DMS79 treated with DMSO at 0.1 percent for 48 hours (cell line): ENCODE measurements around the gene SFXN5.
"Not testable (repeated sequence)": the region's sequence is repeated elsewhere in the genome, so short reads cannot be mapped to it uniquely, and the experiment has no call there.

ENCODE experiments used
- DNase-seq: peaks from one replicate; lab custom pipeline; 2025; lab: John Stamatoyannopoulos, UW

Gene SFXN5

DNA sequence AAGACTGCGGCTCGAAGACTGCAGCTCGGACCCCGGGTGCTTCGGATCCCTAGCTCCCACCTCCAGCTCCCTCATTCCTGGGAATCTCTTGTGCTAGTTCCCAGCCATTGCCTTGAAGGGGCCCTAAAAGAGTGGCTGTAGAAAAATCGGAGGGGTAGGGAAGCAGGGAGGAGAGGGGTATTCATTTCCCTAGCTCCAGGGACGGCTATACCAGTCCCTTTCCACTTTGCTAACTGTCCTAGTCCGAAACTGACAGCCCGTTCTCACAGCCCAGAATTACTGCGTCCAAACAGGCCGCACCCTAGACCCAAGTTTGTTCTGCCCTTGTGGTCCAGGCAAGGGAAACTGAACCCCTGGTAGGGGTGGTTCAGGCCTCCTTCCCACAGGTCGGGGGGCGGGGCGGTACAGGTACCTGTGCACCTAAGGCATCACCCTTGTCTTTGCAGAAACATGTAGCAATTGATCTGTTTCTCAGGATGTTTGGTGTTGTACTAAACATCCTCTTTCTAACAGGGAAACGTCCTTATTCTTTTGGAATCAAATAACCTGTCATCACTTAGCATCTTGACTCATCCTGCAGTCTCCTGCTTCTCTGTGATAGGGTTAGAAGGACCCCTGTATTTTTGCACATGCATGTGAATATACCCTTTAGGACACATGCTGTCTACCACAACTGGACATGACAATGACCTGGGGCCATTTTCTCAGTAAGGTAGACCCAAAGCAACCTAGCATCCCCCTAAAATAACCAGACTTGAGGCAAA is 150.2 kb downstream of the SFXN5 start:
- DNase-seq = no peak

DNA sequence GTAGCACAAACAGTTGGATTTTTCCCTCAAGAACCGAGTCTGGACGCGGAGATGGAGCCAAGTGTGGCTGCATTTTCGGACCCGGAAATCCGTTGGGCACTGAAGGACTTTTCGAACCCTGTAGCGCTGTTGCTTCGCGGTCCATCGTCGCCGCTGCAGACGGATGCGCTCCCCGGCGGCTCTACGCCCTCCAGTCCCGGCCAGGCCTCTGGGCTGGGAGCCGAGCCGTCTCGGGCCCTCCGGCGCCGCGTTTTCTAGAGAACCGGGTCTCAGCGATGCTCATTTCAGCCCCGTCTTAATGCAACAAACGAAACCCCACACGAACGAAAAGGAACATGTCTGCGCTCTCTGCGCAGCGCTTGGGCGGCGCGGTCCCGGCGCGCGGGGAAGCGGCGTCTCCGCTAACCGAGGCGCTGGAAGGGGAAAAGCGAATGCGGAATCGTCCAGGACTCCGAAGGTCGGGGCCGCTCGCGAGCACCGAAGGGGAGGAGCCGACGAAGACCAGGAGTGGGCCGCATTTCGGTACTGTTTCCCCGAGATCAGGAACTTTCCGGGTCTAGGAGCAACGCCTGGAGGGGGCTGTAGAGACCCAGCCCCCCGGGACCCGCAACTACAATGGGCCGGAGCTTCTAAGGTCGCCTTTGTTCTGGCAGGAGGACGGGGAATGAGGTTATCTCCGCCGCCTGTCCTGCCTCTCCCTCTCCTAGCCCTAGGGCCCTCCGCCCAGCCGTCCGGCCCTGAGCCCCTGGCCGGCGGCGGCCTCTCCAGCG is 151.0 kb downstream of the SFXN5 start:
- DNase-seq = peak; percentile 10

DNA sequence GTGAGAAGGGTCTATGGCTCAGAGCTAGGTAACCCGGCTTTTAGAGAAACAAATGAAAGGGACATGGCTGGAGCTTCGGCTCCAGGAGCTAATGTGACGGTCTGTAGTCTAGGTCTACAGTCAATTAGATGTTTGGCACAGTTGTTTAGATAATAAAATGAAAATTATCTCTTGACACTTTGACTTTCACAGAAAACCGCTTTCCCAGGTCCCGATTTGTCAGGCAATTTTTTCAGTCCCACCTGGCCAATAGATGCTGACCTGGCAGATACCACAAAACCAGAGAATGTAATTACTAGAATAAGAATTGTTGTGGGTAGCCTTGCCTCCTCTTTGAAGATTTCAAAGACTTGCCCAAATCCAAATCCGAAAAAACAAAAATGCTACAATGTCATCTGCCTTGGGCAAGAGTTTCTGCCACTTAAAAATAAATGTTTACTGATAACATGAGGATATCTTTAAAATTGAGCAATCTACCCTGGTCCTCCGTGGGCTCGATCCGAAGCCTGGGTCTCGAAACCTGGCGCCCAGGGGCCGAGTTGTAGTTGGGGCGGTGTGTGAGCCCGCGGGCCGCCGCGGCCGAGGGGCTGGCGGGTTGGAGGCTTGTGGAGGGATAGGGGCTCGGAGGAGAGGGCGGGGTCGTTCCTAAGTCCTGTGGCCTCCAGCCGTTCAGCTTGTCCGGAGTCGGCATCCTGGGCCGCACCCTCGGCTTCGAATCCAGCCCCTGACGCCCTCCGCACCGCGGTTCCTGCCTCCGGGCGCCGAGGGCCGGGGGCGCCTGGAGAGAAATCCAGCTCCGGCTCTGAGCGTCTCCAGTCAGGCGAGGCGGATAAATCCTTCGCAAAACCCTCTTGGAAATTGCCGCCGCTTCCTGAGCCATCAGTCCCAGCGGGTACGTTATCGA is 151.8 kb downstream of the SFXN5 start:
- DNase-seq = no peak

DNA sequence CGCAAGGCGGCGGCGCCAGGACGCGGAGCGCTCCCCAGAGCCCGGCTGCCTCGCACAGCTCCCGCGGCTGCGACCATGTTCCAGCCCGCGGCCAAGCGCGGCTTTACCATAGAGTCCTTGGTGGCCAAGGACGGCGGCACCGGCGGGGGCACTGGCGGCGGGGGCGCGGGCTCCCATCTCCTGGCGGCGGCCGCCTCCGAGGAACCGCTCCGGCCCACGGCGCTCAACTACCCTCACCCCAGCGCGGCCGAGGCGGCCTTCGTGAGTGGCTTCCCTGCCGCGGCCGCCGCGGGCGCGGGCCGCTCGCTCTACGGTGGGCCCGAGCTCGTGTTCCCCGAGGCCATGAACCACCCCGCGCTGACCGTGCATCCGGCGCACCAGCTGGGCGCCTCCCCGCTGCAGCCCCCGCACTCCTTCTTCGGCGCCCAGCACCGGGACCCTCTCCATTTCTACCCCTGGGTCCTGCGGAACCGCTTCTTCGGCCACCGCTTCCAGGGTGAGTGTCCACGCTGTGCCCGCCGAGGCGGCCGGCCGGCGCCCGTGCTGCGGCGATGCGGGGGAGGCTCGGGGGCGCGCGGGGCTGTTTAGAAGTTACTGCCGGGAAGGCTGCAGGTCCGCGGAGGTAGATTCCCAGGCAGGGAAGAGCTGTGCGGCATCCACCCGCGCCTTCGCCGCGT is 153.5 kb downstream of the SFXN5 start:
- DNase-seq = no peak

DNA sequence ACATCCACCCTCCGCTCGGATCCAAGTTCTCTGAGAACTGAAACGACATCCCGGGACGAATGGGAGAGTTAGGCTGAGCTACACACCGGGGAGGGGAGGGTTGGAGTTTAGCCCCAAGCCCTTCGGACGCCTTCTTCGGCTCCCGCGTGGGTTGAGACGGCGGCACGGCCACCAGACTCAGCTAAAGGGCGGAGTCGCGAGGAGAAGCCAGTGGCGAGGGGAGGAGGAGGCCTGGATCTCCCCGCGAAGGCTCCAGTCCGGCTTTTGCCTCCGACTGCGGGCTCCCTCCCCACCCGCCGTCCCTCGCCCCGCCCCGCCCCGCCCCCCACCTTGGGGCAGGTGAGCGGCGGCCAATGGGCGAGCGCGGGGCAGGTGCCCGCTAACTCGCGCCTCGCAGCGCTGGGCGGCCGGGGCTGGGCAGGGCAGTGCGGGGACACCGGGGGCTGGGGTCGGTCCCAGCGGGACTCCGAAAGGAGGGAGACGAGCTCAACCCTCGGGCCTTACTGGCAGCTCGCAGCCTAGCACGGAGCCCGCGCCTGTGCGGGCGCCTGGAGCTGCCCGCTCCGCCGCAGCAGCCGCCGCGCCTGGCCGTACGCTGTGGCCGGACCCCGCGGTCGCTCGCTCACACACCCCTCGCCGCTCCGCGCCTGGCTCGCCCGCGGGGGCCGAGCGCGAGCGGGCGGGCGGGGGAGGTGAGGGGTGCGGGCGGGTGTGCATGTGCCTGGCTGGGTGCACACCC is 154.2 kb downstream of the SFXN5 start, which contains the start of gene EMX1:
EMX1 (plus strand) TSS at position 382 of the 739 bp plus-strand sequence; CDS start at position 716, 334 bp downstream.
- DNase-seq = peak; percentile 75

DNA sequence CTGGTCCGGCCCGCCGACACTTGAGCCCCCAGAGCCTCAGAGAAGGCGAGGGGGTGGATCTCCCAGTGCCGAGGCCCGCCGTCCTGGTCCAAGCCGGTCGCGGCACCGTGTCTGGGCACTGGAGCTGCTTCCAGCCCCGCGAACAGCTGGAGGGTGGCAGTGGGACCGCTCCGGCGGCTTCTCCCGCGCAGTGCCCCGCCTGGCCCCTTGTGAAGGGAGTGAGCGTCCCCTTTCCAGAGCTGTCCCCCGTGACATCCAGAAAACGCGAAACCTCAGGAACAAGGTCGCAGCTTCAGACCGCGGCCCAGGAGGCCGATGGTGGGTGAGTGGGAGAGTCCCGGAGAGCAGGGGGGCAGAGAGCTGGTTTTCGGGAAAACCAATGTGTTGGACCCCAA is 154.8 kb downstream of the SFXN5 start:
- peak; percentile 56 for DNase-seq

DNA sequence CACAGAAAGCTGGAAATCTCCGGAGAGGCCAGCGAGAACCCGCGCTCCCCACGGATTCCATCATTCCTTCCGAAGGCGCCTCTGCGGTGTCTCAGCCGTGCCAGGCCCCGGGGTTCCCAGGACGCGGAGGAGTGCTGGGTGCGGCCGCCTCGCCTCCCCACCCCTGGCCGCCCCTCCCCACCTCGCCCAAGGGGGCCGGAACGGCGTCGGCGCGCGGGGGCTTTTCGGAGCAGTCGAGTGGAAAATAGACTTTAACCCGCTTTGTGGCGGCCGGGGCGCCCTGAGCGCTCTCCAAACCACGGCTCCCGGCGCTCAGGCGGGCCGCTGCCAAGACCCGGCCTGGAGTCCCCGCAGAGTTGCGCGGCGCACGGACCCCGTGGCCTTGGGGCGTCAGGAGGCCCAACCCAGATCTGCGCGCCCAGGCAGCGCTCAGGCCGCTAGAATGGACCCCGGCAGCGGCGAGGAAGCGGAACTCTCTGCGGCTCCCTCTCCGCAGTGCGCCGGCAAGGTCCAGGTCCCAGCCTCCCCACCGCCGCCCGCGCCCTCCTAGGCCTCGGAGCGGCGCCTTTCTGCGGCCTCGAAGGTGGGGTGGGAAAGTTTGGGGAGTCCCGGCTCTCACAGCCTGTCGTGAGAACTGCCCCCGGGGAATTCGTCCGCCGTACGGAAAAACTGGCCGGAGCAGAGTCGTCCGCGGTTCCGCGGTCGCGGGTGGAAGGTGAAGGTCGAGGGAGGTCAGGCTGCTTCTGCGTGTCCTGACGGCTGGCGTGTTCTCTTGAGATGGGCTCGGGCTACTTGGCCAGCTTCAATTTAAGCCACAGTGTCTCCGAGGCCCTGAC is 155.4 kb downstream of the SFXN5 start:
- DNase-seq = peak; percentile 60

DNA sequence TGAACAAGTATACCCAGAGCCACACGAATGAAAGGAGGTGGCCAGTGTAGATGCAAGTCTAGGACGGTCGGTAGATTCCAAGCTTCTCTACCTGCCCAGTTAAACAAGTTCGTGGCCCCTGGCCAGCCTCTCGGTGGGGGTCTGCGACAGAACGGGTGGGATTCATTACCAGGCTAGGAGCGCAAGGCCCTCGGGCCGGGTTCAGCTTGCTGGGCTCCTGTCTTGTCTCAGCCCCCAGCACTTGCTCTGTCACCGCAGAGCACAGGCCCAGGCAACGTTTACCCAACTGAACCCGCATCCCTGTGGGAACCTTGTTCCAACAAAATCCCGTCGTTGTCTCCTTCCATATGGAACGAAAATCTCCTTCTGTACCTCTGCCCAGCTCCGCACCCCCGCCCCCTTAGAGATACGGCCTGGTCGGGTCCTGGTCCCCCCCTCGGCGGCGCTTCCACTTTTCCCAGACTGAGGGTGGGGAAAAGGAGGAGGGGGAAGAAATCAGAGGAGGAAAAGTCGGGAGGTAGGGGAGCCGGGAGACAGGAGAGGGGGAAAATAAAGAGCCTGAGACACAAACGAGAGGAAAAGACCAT is 156.1 kb downstream of the SFXN5 start:
- DNase-seq = no peak

DNA sequence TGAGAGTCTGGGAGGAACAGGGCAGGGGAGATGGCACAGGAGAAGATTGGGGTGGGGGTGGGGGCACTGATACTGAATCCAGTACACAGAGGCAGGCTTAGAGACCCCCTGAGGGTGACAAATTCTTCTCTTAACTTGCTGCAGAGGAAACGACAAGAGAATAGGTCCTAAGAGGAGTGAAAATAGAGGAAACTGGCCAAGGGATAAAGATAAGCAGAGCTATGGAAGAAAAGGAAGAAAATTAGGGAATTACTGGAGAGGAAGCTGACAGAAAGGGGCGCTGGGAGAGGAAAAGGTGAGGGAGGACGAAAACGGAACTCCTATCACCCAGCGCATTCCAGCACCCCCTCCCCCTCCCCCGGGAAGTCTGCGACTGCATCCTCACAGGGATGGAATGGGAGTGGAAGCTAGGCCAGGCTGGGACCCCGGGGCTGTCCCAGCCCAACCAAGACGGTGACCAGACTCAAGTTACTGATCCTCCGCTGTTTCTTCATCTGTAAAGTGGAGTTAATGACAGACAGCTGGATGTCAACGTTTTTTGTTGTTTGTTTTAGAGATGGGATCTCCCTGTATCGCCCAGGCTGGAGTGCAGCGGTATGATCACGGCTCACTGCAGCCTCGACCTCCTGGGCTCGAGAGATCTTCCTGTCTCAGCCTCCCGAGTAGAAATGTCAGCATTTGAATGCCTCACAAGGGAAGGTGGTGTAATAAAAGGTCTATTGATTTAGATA is 156.8 kb downstream of the SFXN5 start:
- DNase-seq = no peak

DNA sequence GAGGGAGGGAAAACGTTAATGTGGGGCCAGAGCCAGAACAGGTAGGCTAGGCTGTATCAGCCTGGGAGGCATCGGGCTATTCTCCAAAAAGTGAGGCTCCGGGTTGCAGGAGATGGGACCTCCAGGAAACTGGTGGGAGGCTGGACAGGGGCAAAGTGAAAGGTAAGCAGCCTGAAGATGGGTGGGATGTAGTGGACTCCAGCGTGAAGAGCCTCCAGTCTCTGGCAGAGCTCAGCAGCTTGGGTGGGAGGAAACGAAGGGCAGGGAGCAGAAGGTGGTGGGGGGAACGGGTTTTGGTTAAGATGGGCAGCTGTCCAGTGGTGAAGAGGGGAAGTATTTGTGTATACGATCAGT is 157.3 kb downstream of the SFXN5 start:
- no peak for DNase-seq

DNA sequence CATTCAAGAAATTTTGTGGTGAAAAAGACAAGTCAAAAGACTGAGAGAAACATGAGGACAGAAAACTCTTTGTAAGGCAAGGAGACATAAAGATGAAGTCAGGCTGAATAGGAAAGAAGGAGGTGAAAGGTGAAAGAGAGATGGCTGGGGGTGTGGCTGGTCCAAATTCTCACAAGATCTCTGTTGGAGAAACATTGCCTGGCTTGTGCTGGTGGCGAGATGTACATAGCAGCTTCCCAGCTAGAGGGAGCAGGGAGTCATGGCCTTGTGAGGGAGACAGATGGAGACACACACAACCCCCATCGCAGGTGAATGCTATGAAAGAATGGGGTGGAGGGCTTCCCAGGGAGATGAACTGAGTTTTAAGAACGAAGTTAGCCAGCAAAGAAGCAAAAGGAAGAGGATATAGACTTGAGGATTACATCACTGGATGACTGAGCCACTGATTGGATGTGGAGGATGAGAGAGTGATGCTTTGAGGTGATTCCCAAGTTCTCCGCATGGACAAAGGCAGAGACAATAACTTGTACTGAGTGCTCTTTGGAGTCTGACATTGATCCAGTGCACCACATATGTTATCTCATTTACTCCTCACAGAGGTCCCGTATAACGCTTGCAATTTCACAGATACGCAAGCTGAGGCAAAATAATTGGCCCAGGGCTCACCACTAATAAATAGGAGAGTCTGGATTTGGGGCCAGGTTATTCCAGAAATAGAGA is 157.9 kb downstream of the SFXN5 start:
- no peak for DNase-seq

DNA sequence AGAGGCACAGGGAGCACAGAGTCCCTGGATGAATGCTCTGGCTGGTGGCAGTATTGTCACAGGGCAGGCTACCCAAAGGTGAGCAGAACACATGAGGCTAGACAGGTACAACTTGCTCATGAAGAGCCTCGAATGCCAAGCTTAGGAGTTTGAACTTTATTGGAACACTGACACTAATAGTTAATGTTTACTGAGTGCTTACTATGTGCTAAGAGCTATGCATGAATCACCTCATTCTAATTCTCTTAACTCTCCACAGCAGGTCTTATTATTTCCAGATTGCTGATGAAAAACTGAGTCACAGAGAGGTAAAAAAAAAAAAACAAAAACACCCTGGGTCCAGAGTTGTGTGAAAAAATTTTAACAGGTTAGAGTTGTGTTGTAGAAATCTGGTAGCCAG is 160.3 kb downstream of the SFXN5 start:
- DNase-seq = no peak

DNA sequence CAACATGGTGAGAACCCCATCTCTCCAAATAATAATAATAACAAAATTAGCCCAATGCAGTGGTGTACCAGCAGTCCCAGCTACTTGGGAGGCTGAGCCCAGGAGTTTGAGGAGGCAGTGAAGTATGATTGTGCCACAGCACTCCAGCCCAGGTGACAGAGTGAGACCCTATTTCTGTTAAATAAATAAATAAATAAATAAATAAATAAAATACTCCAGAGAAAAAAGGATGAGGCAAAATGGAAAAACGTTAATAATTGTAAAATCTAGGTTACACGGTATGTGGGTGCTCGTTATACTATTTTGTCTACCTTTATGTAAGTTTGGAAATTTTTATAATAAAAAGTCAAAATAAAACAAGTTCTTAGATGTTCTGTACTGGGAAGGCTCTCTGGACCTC is 162.8 kb downstream of the SFXN5 start:
- no peak for DNase-seq

DNA sequence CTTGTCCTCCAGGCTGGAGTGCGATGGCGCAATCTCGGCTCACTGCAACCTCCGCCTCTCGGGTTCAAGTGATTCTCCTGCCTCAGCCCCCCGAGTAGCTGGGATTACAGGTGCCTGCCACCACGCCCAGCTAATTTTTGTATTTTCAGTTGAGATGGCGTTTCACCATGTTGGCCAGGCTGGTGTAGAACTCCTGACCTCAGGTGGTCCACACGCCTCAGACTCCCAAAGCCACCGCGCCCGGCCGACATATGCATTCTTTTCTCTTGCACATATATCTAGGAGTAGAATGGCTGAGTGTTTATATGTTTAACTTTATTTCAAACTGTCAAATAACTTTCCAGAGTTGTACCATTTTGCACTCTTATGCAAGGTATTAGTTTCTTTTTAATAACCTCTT is 164.1 kb downstream of the SFXN5 start:
- DNase-seq = not testable (repeated sequence)

DNA sequence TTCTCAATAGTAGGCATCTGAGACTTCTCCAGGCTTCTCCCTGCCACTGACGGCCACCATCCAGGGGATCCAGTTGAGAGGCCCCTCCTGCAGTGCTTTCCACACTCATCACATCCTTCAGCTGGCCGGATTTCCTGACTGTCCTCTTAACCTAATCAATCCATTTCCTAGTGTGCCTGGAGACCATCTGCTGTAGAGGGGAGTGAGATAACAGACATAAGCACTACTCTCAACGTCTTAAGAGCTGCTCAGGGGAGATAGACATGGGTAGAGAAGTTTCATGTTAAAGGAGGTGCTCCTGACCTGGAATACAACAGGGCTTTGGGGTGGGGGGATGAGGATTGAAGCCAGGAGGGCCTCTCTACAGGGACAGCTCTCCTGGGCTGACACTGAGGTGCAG is 170.1 kb downstream of the SFXN5 start:
- no peak for DNase-seq

DNA sequence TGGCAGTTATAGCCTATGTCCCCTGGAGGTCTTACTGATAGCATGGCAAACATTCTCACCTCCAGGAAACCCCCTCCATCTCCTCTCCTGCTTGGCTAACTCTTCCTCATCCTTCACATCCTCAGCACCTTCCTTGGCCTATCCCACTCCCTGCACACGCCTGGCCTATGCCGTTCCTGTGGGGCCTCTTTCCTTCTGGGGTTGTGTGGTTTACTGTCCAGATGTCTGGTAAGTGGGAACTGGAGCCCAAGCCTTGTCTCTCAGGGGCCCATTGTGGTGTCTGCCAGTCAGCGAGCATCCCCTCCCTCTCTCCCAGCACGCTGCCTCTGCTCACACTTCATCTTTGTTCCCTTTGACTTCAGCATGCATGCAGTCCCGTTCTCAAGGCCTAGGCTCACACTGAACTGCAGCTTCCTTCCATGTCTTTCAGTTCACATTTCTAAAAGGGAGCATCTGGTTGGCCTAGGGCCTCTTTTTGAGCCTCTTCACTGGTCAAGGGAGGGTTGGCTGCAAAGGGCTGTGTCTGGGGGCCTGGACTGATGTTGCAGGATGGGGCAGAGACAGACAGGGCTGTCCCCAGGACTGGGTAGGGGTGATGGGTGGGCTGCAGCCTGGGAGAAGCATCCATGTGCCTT is 171.2 kb downstream of the SFXN5 start:
- DNase-seq = no peak

DNA sequence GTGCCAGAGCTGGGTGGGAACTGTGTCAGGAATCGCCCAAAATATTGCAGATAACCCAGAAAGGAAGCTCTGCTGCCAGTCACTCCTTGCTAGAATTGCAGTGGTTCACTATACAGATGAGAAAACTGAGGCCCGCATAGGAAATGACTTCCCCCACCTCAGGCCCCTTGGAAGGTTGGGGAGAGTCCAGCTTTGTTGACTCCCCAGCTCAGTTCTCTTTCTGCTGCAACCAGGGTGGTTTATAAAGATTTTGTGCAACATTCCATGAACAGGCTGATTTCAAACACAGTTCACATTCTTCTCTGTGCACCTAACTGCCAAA is 173.0 kb downstream of the SFXN5 start:
- DNase-seq = no peak
